H1 (cell line): ENCODE data around the gene LDLRAD4. TPM values are rescaled to one million over a fixed set of nuclear protein-coding genes. Genes with fewer than 3 reads are reported as not detected.

Source experiments
- SAP30 ChIP-seq: fragments of 300-600 bp; sonication (generic); IDR thresholded peaks from 2 replicates; pipeline ENCODE4 v1.7.1; 2012; ENCODE audit warnings: low read length, moderate library complexity, mild to moderate bottlenecking, inconsistent platforms; ENCODE audit not compliant: insufficient read depth, insufficient replicate concordance
- TBP ChIP-seq: IDR thresholded peaks from 2 replicates; pipeline ENCODE4 v1.6.1; 2011; ENCODE audit warnings: low read depth, low read length, improper control_type of control experiment
- ZNF274 ChIP-seq: IDR thresholded peaks from 2 replicates; pipeline ENCODE4 v1.7.0; 2012; ENCODE audit warnings: low read length, borderline replicate concordance; ENCODE audit errors: extremely low read depth
- polyA plus RNA-seq, 7 experiments: library from polyadenylated mRNA; depleted of rRNA in 3 of 7; stranded (reverse) in 5 of 7; unstranded in 2 of 7; fragments of >200 nt in 5 of 7; fragments of 200-250 nt in 2 of 7; gene quantifications; 1 replicate in 5 of 7; 2 replicates in 1 of 7; 4 replicates in 1 of 7; pipeline versions ENCODE4 v1.2.1 to v1.2.3, GENCODE V29; 2011 to 2013; ENCODE audit warnings: missing spikeins in 2 of 7, mixed read lengths in 2 of 7
- total RNA-seq: library from RNA; stranded (reverse); fragmentation: NEBNext Ultra II Directional; extraction: Animal tissue kit (Norgen Biotek cat#: 25700); gene quantifications from 2 replicates; pipeline ENCODE4 v1.2.1, GENCODE V29; 2021
- TF ChIP-seq, protein P1 (sequence below): IDR thresholded peaks from 2 replicates; pipeline ENCODE4 v1.6.1; 2011; ENCODE audit warnings: low read length, improper control_type of control experiment

LDLRAD4 gene
- total and polyA plus RNA-seq, 2 of the 8 experiments (the other 6 are each of a cell fraction or from before 2014, with no cell fraction given) = 0.77 to 1.4 TPM

DNA sequence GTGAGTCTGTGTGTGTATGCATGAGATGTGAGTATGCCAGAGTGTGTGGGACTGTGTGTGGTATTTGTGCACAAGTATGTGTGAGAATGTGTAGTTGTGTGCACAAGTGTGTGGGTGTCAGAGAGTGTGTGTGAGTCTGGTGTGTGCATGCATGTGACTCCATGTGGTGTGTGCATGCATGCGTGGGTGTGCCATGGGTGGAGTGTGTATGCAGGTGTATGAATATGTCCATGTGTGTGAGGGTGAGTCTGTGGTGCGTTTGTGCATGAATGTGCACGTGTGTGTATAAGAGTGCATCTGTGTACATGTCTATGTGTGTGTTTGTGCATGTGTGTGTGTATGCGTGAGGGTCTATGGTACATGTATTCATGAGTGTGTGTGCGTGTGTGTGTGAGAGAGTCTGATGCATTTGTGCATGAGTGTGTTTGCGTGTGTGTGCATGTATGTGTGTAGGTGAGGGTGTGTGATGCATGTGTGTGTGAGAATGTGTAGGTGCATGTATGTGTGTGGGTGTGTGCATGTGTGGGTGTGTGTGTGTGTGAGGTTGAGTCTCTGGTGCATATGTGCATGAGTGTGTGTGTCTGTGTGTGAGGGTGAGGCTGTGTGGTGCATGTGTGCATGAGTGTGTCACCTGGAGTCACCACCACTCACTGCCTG, 226.8 kb downstream of the LDLRAD4 start (continued):
- TF ChIP-seq TBP = no peak
- TF ChIP-seq, protein P1, sequence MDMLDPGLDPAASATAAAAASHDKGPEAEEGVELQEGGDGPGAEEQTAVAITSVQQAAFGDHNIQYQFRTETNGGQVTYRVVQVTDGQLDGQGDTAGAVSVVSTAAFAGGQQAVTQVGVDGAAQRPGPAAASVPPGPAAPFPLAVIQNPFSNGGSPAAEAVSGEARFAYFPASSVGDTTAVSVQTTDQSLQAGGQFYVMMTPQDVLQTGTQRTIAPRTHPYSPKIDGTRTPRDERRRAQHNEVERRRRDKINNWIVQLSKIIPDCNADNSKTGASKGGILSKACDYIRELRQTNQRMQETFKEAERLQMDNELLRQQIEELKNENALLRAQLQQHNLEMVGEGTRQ = no peak
- no peak for TF ChIP-seq SAP30
- TF ChIP-seq ZNF274 = no peak
